Measurements from ENCODE around the gene PRICKLE1. TPM values are rescaled to one million over a fixed set of nuclear protein-coding genes. Genes with fewer than 3 reads are reported as not detected.
A peak's percentile ranks its signal among the peaks of the same experiment; 100 is the strongest.

Gene PRICKLE1
- total RNA-seq, 6 experiments from 2014 or later: 3.7 to 10.0 (median 8.6) TPM

DNA sequence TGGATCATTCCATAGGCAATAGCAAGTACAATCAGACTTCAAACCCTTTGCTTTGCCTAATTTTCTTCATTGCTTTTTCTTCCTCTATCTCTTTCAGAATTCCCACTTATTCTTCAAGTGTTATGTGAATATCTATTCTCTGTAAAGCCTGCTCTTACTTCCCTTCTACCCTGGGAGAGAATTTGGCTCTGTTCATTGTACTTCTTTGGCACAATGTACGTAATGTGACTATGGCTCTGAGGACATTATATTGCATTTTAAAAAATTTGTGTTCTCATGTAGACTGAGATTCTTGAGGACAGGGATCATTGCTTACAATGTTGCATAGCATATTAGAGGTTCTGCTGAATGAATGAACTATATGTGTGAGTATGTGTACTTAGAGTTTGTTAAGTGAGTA is 16.9 kb upstream of the PRICKLE1 start:
- peaks cover 3% of the 10 kb centered on the region; the same call in 1 of the 2 replicates for H3K9me3 Mint-ChIP-seq
- H3K4me1 Mint-ChIP-seq (ENCODE audit: low read depth): no peaks in the 10 kb centered on the region
- no peaks in the 10 kb centered on the region for H3K36me3 Mint-ChIP-seq (ENCODE audit: low read depth)
- DNase-seq: no peak
- no peak overlapping the region for H3K4me3 Mint-ChIP-seq
- no peak for TF ChIP-seq CTCF (IDR thresholded peaks at IDR 0.05)
- peaks cover 9% of the 10 kb centered on the region for H3K27me3 Mint-ChIP-seq (ENCODE audit: insufficient read depth)
- H3K27ac Mint-ChIP-seq: no peak overlapping the region

GRCh38 chr12:42605685-42606084 is 16.1 kb upstream of the PRICKLE1 start:
- Mint-ChIP-seq H3K9me3 (no peaks in the 10 kb centered on the region), H3K27ac (no peak overlapping the region), H3K4me1 (ENCODE audit: low read depth) (no peaks in the 10 kb centered on the region), H3K27me3 (ENCODE audit: insufficient read depth) (peaks cover 9% of the 10 kb centered on the region), H3K36me3 (ENCODE audit: low read depth) (no peaks in the 10 kb centered on the region), H3K4me3 (no peak overlapping the region)
- no peak for TF ChIP-seq CTCF (IDR thresholded peaks at IDR 0.05)
- DNase-seq: no peak

GRCh38 chr12:42603246-42603990 is 13.9 kb upstream of the PRICKLE1 start:
- no peaks in the 10 kb centered on the region for H3K4me1 Mint-ChIP-seq (ENCODE audit: low read depth)
- no peaks in the 10 kb centered on the region for H3K9me3 Mint-ChIP-seq
- TF ChIP-seq CTCF (IDR thresholded peaks at IDR 0.05): no peak
- peaks cover 8% of the 10 kb centered on the region for H3K27me3 Mint-ChIP-seq (ENCODE audit: insufficient read depth)
- no peak for DNase-seq
- no peaks in the 10 kb centered on the region for H3K36me3 Mint-ChIP-seq (ENCODE audit: low read depth)
- no peak overlapping the region for H3K4me3 Mint-ChIP-seq
- no peak overlapping the region for H3K27ac Mint-ChIP-seq

- no peak overlapping the region for H3K4me3 Mint-ChIP-seq
- peaks cover 32% of the 10 kb centered on the region for H3K27me3 Mint-ChIP-seq (ENCODE audit: insufficient read depth)
- no peak for TF ChIP-seq CTCF (IDR thresholded peaks at IDR 0.05)
- H3K4me1 Mint-ChIP-seq (ENCODE audit: low read depth): peaks cover 8% of the 10 kb centered on the region
- no peaks in the 10 kb centered on the region for H3K9me3 Mint-ChIP-seq
- H3K36me3 Mint-ChIP-seq (ENCODE audit: low read depth): no peaks in the 10 kb centered on the region
- no peak for DNase-seq
- no peak overlapping the region for H3K27ac Mint-ChIP-seq
Measured at GRCh38 chr12:42593874-42594273, 4.3 kb upstream of the PRICKLE1 start.

GRCh38 chr12:42590330-42590934 is 886 bp upstream of the PRICKLE1 start:
- no peaks in the 10 kb centered on the region for H3K9me3 Mint-ChIP-seq
- no peak for DNase-seq
- no peak for TF ChIP-seq CTCF (IDR thresholded peaks at IDR 0.05)
- no peaks in the 10 kb centered on the region for H3K36me3 Mint-ChIP-seq (ENCODE audit: low read depth)
- H3K27ac Mint-ChIP-seq: no peak overlapping the region
- peaks cover 25% of the 10 kb centered on the region for H3K4me1 Mint-ChIP-seq (ENCODE audit: low read depth)
- peak overlapping the region; percentile 75 for H3K4me3 Mint-ChIP-seq
- peaks cover 39% of the 10 kb centered on the region for H3K27me3 Mint-ChIP-seq (ENCODE audit: insufficient read depth)

All from HFFc6 (cell line).